Activated naive CD8-positive, alpha-beta T cell treated with anti-CD3 and anti-CD28 coated beads, Interleukin-2, amount 50 U/mL, for 24 hours (primary cell): ENCODE measurements around the gene STK24.

ENCODE experiments used
- ATAC-seq: fragments of 150-1000 bp; cut with Tn5 transposase; one replicate; pipeline ENCODE4 v1.10.0; 2021
- DNase-seq: peaks from one replicate; pipeline ENCODE4 v3.0.0; 2021
- H3K27ac Mint-ChIP-seq: one replicate; pipeline ENCODE4 v1.8.0; 2021; ENCODE audit warnings: mild to moderate bottlenecking, mixed read lengths
- H3K27me3 Mint-ChIP-seq: one replicate; pipeline ENCODE4 v1.8.0; 2021; ENCODE audit warnings: mixed read lengths
- H3K36me3 Mint-ChIP-seq: one replicate; pipeline ENCODE4 v1.8.0; 2021; ENCODE audit warnings: low read depth, mixed read lengths
- H3K4me1 Mint-ChIP-seq: one replicate; pipeline ENCODE4 v1.8.0; 2021; ENCODE audit warnings: mixed read lengths
- H3K4me3 Mint-ChIP-seq: one replicate; pipeline ENCODE4 v1.8.0; 2021; ENCODE audit warnings: mild to moderate bottlenecking, moderate library complexity, mixed read lengths
- H3K9me3 Mint-ChIP-seq: one replicate; pipeline ENCODE4 v1.8.0; 2021; ENCODE audit warnings: mixed read lengths

Gene STK24

GRCh38 chr13:98524391-98524790 is 52.5 kb downstream of the STK24 start:
- H3K27ac Mint-ChIP-seq = peak overlapping the region; percentile 60
- DNase-seq (no peak), ATAC-seq (peak; percentile 12)
- no peak overlapping the region for H3K4me3 Mint-ChIP-seq
- H3K27me3 Mint-ChIP-seq = no peaks in the 10 kb centered on the region
- H3K9me3 Mint-ChIP-seq = no peaks in the 10 kb centered on the region
- H3K4me1 Mint-ChIP-seq = peaks cover 97% of the 10 kb centered on the region
- peaks cover 6% of the 10 kb centered on the region for H3K36me3 Mint-ChIP-seq

GRCh38 chr13:98523455-98524102 is 53.3 kb downstream of the STK24 start:
- ATAC-seq = peak; percentile 1
- H3K4me3 Mint-ChIP-seq = no peak overlapping the region
- DNase-seq = no peak
- peaks cover 97% of the 10 kb centered on the region for H3K4me1 Mint-ChIP-seq
- peak overlapping the region; percentile 59 for H3K27ac Mint-ChIP-seq
- H3K36me3 Mint-ChIP-seq = peaks cover 6% of the 10 kb centered on the region
- no peaks in the 10 kb centered on the region for H3K9me3 Mint-ChIP-seq
- H3K27me3 Mint-ChIP-seq = no peaks in the 10 kb centered on the region

- no peak for DNase-seq
- no peaks in the 10 kb centered on the region for H3K27me3 Mint-ChIP-seq
- H3K4me3 Mint-ChIP-seq = no peak overlapping the region
- H3K27ac Mint-ChIP-seq = peak overlapping the region; percentile 61
- H3K4me1 Mint-ChIP-seq = peaks cover 98% of the 10 kb centered on the region
- H3K36me3 Mint-ChIP-seq = peaks cover 14% of the 10 kb centered on the region
- no peaks in the 10 kb centered on the region for H3K9me3 Mint-ChIP-seq
- no peak for ATAC-seq
Measured at GRCh38 chr13:98522371-98522770, 54.5 kb downstream of the STK24 start.

- H3K4me1 Mint-ChIP-seq = peaks cover 98% of the 10 kb centered on the region
- H3K36me3 Mint-ChIP-seq = peaks cover 17% of the 10 kb centered on the region
- ATAC-seq = no peak
- no peaks in the 10 kb centered on the region for H3K9me3 Mint-ChIP-seq
- H3K27me3 Mint-ChIP-seq = no peaks in the 10 kb centered on the region
- DNase-seq = no peak
- no peak overlapping the region for H3K4me3 Mint-ChIP-seq
- peak overlapping the region; percentile 61 for H3K27ac Mint-ChIP-seq
Measured at GRCh38 chr13:98521461-98522247, 55.3 kb downstream of the STK24 start.

GRCh38 chr13:98520674-98521449 is 56.0 kb downstream of the STK24 start:
- peak overlapping the region; percentile 94 for H3K27ac Mint-ChIP-seq
- H3K4me1 Mint-ChIP-seq = peaks cover 98% of the 10 kb centered on the region
- H3K4me3 Mint-ChIP-seq = no peak overlapping the region
- no peaks in the 10 kb centered on the region for H3K9me3 Mint-ChIP-seq
- no peaks in the 10 kb centered on the region for H3K27me3 Mint-ChIP-seq
- peaks cover 23% of the 10 kb centered on the region for H3K36me3 Mint-ChIP-seq
- no peak for DNase-seq
- no peak for ATAC-seq

GRCh38 chr13:98519976-98520375 is 56.9 kb downstream of the STK24 start:
- H3K4me1 Mint-ChIP-seq = peaks cover 98% of the 10 kb centered on the region
- DNase-seq (no peak), ATAC-seq (no peak)
- no peaks in the 10 kb centered on the region for H3K9me3 Mint-ChIP-seq
- H3K27ac Mint-ChIP-seq = peak overlapping the region; percentile 94
- peaks cover 27% of the 10 kb centered on the region for H3K36me3 Mint-ChIP-seq
- no peak overlapping the region for H3K4me3 Mint-ChIP-seq
- no peaks in the 10 kb centered on the region for H3K27me3 Mint-ChIP-seq

- peak overlapping the region; percentile 60 for H3K4me3 Mint-ChIP-seq
- H3K9me3 Mint-ChIP-seq = no peaks in the 10 kb centered on the region
- peaks cover 98% of the 10 kb centered on the region for H3K4me1 Mint-ChIP-seq
- peaks cover 37% of the 10 kb centered on the region for H3K36me3 Mint-ChIP-seq
- no peaks in the 10 kb centered on the region for H3K27me3 Mint-ChIP-seq
- ATAC-seq (peak; percentile 71), DNase-seq (no peak)
- peak overlapping the region; percentile 94 for H3K27ac Mint-ChIP-seq
Measured at GRCh38 chr13:98517576-98518310, 59.2 kb downstream of the STK24 start.

GRCh38 chr13:98515818-98516465 is 61.0 kb downstream of the STK24 start:
- Mint-ChIP-seq H3K4me1 (peaks cover 98% of the 10 kb centered on the region), H3K36me3 (peaks cover 49% of the 10 kb centered on the region)

GRCh38 chr13:98514288-98514687 is 62.6 kb downstream of the STK24 start:
- Mint-ChIP-seq H3K27me3 (no peaks in the 10 kb centered on the region), H3K27ac (peak overlapping the region; percentile 94), H3K4me1 (peaks cover 97% of the 10 kb centered on the region), H3K36me3 (peaks cover 51% of the 10 kb centered on the region), H3K9me3 (no peaks in the 10 kb centered on the region), H3K4me3 (peak overlapping the region; percentile 62)
- DNase-seq = no peak
- ATAC-seq = no peak

More at GRCh38 chr13:98515818-98516465, 61.0 kb downstream of the STK24 start:
- Mint-ChIP-seq H3K27ac (peak overlapping the region; percentile 94), H3K9me3 (no peaks in the 10 kb centered on the region), H3K4me3 (peak overlapping the region; percentile 62), H3K27me3 (no peaks in the 10 kb centered on the region)
- ATAC-seq (peak; percentile 47), DNase-seq (no peak)

- no peak for ATAC-seq
- Mint-ChIP-seq H3K4me3 (peak overlapping the region; percentile 7), H3K9me3 (no peaks in the 10 kb centered on the region)
Measured at GRCh38 chr13:98513837-98514236, 63.1 kb downstream of the STK24 start.

GRCh38 chr13:98512774-98513665 is 63.9 kb downstream of the STK24 start:
- Mint-ChIP-seq H3K27me3 (no peaks in the 10 kb centered on the region), H3K4me1 (peaks cover 97% of the 10 kb centered on the region), H3K36me3 (peaks cover 50% of the 10 kb centered on the region), H3K27ac (peak overlapping the region; percentile 94), H3K4me3 (no peak overlapping the region), H3K9me3 (no peaks in the 10 kb centered on the region)
- DNase-seq (no peak), ATAC-seq (no peak)

More at GRCh38 chr13:98513837-98514236, 63.1 kb downstream of the STK24 start:
- Mint-ChIP-seq H3K27me3 (no peaks in the 10 kb centered on the region), H3K4me1 (peaks cover 97% of the 10 kb centered on the region), H3K36me3 (peaks cover 50% of the 10 kb centered on the region), H3K27ac (peak overlapping the region; percentile 94)
- no peak for DNase-seq

GRCh38 chr13:98511435-98511834 is 65.5 kb downstream of the STK24 start:
- ATAC-seq (no peak), DNase-seq (no peak)
- Mint-ChIP-seq H3K4me3 (no peak overlapping the region), H3K27me3 (no peaks in the 10 kb centered on the region), H3K9me3 (no peaks in the 10 kb centered on the region), H3K36me3 (peaks cover 46% of the 10 kb centered on the region), H3K27ac (peak overlapping the region; percentile 70), H3K4me1 (peaks cover 91% of the 10 kb centered on the region)

- DNase-seq = no peak
- Mint-ChIP-seq H3K4me3 (peak overlapping the region; percentile 2), H3K27me3 (no peaks in the 10 kb centered on the region), H3K36me3 (peaks cover 38% of the 10 kb centered on the region), H3K27ac (peak overlapping the region; percentile 79), H3K4me1 (peaks cover 91% of the 10 kb centered on the region), H3K9me3 (no peaks in the 10 kb centered on the region)
- ATAC-seq = no peak
Measured at GRCh38 chr13:98510156-98510509, 66.8 kb downstream of the STK24 start.
